H9 (cell line): ENCODE data around the gene USH2A. TPM values are rescaled to one million over a fixed set of nuclear protein-coding genes. Genes with fewer than 3 reads are reported as not detected.

Experiments used
- DNase-seq: peaks from one replicate; pipeline ENCODE4 v3.0.0-alpha.2; 2017
- H2AFZ ChIP-seq: one replicate; pipeline ENCODE4 v1.6.1; 2013; ENCODE audit warnings: mild to moderate bottlenecking, low read length, control low read depth, moderate library complexity
- H2AK5ac ChIP-seq: 2 replicates; pipeline ENCODE4 v1.6.1; 2013; ENCODE audit warnings: low read length, control low read depth, mixed read lengths; ENCODE audit not compliant: insufficient read length
- H2BK120ac ChIP-seq: one replicate; pipeline ENCODE4 v1.6.1; 2013; ENCODE audit warnings: low read depth, mild to moderate bottlenecking, low read length, control low read depth, inconsistent platforms; ENCODE audit not compliant: poor library complexity, severe bottlenecking
- H2BK12ac ChIP-seq: 2 replicates; pipeline ENCODE4 v1.6.1; 2013; ENCODE audit warnings: low read length, control low read depth, mixed read lengths, low read depth; ENCODE audit not compliant: insufficient read length
- H2BK15ac ChIP-seq: 2 replicates; pipeline ENCODE4 v1.6.1; 2013; ENCODE audit warnings: low read depth, low read length, control low read depth
- H2BK20ac ChIP-seq: one replicate; pipeline ENCODE4 v1.6.1; 2013; ENCODE audit warnings: low read depth, mild to moderate bottlenecking, low read length, control low read depth, inconsistent platforms; ENCODE audit not compliant: poor library complexity, severe bottlenecking
- H2BK5ac ChIP-seq: 2 replicates; pipeline ENCODE4 v1.6.1; 2013; ENCODE audit warnings: low read length, control low read depth, mixed read lengths; ENCODE audit not compliant: insufficient read length
- H3K14ac ChIP-seq: 2 replicates; pipeline ENCODE4 v1.6.1; 2013; ENCODE audit warnings: low read length, control low read depth; ENCODE audit not compliant: insufficient read depth
- H3K18ac ChIP-seq: 2 replicates; pipeline ENCODE4 v1.6.1; 2013; ENCODE audit warnings: low read depth, mild to moderate bottlenecking, mixed read lengths, low read length, control low read depth; ENCODE audit not compliant: insufficient read length
- H3K23ac ChIP-seq: 2 replicates; pipeline ENCODE4 v1.6.1; 2013; ENCODE audit warnings: low read length, control low read depth, mixed read lengths, low read depth; ENCODE audit not compliant: insufficient read length
- H3K23me2 ChIP-seq: 2 replicates; pipeline ENCODE4 v1.6.1; 2013; ENCODE audit warnings: low read depth, mild to moderate bottlenecking, mixed read lengths, low read length, control low read depth; ENCODE audit not compliant: insufficient read length, poor library complexity, severe bottlenecking
- H3K27ac ChIP-seq: 2 replicates; pipeline ENCODE4 v1.5.1; 2013; ENCODE audit warnings: low read length, control low read depth, mixed read lengths, low read depth; ENCODE audit not compliant: insufficient read length
- H3K27me3 ChIP-seq: 2 replicates; pipeline ENCODE4 v1.6.1; 2013; ENCODE audit warnings: low read length, control low read depth, inconsistent platforms; ENCODE audit not compliant: insufficient read depth
- H3K4ac ChIP-seq: 2 replicates; pipeline ENCODE4 v1.6.1; 2013; ENCODE audit warnings: low read depth, mild to moderate bottlenecking, control low read depth, inconsistent platforms, low read length, moderate library complexity
- H3K4me1 ChIP-seq: 2 replicates; pipeline ENCODE4 v1.6.1; 2013; ENCODE audit warnings: low read length, control low read depth, inconsistent platforms; ENCODE audit not compliant: insufficient read depth
- H3K4me2 ChIP-seq: 2 replicates; pipeline ENCODE4 v1.6.1; 2013; ENCODE audit warnings: low read length, control low read depth, mixed read lengths; ENCODE audit not compliant: insufficient read length, insufficient read depth
- H3K56ac ChIP-seq: 2 replicates; pipeline ENCODE4 v1.6.1; 2013; ENCODE audit warnings: low read depth, mild to moderate bottlenecking, mixed read lengths, low read length, control low read depth; ENCODE audit not compliant: insufficient read length
- H3K79me1 ChIP-seq: 2 replicates; pipeline ENCODE4 v1.6.1; 2013; ENCODE audit warnings: low read depth, mild to moderate bottlenecking, moderate library complexity, low read length, control low read depth, inconsistent platforms; ENCODE audit not compliant: insufficient read depth, poor library complexity, severe bottlenecking
- H3K79me2 ChIP-seq: 2 replicates; pipeline ENCODE4 v1.6.1; 2013; ENCODE audit warnings: low read length, control low read depth, inconsistent platforms; ENCODE audit not compliant: insufficient read depth
- H3K9ac ChIP-seq: 2 replicates; pipeline ENCODE4 v1.6.1; 2013; ENCODE audit warnings: low read length, control low read depth, mixed read lengths; ENCODE audit not compliant: insufficient read length; ENCODE audit errors: extremely low read depth
- H3K9me3 ChIP-seq: one replicate; pipeline ENCODE4 v1.6.1; 2013; ENCODE audit warnings: low read depth, low read length, inconsistent platforms; ENCODE audit not compliant: control insufficient read depth
- H3T11ph ChIP-seq: one replicate; pipeline ENCODE4 v1.6.1; 2013; ENCODE audit warnings: mild to moderate bottlenecking, low read length, control low read depth, inconsistent platforms
- H4K20me1 ChIP-seq: one replicate; pipeline ENCODE4 v1.6.1; 2013; ENCODE audit not compliant: control insufficient read depth, insufficient read length, insufficient read depth
- H4K5ac ChIP-seq: 2 replicates; pipeline ENCODE4 v1.6.1; 2013; ENCODE audit warnings: low read depth, mild to moderate bottlenecking, mixed read lengths, low read length, control low read depth; ENCODE audit not compliant: insufficient read length
- H4K8ac ChIP-seq: replicated peaks from 2 replicates; pipeline ENCODE4 v1.6.1; 2013; ENCODE audit warnings: low read length, control low read depth, mixed read lengths, low read depth; ENCODE audit not compliant: insufficient read length
- H4K91ac ChIP-seq: 2 replicates; pipeline ENCODE4 v1.6.1; 2013; ENCODE audit warnings: low read depth, mild to moderate bottlenecking, moderate library complexity, mixed read lengths, low read length, control low read depth; ENCODE audit not compliant: insufficient read length
- H3K27ac Mint-ChIP-seq, 3 experiments: 2 replicates in 2 of 3; 3 replicates in 1 of 3; pipeline ENCODE4 v1.8.0; 2020 to 2021; ENCODE audit warnings: mixed read lengths in 3 of 3, mild to moderate bottlenecking in 1 of 3, moderate library complexity in 1 of 3
- H3K27me3 Mint-ChIP-seq: 2 replicates; pipeline ENCODE4 v1.8.0; 2021; ENCODE audit warnings: low read depth, mild to moderate bottlenecking, moderate library complexity, mixed read lengths
- H3K36me3 Mint-ChIP-seq, 3 experiments: 2 replicates in 2 of 3; 3 replicates in 1 of 3; pipeline ENCODE4 v1.8.0; 2020 to 2021; ENCODE audit warnings: low read depth in 3 of 3, mixed read lengths in 3 of 3; ENCODE audit not compliant: insufficient read depth in 1 of 3
- H3K4me1 Mint-ChIP-seq, 2 experiments: 2 replicates each; pipeline ENCODE4 v1.8.0; 2020; ENCODE audit warnings: mixed read lengths in 2 of 2
- H3K4me3 Mint-ChIP-seq, 2 experiments: 2 replicates in 1 of 2; 3 replicates in 1 of 2; pipeline ENCODE4 v1.8.0; 2020 to 2021; ENCODE audit warnings: mild to moderate bottlenecking in 2 of 2, mixed read lengths in 2 of 2, moderate library complexity in 1 of 2
- H3K9me3 Mint-ChIP-seq, 2 experiments: 2 replicates in 1 of 2; 3 replicates in 1 of 2; pipeline ENCODE4 v1.8.0; 2020; ENCODE audit warnings: mild to moderate bottlenecking in 2 of 2, mixed read lengths in 2 of 2, moderate library complexity in 1 of 2
- CTCF ChIP-seq: fragments of 200-600 bp; sonication (generic); conservative IDR thresholded peaks from 3 replicates; pipeline ENCODE4 v1.8.0; 2021; ENCODE audit warnings: antibody characterized with exemption, mild to moderate bottlenecking
- WGBS: extraction: QIAGEN DNeasy Blood & Tissue Kit; methylation state at CpG from one replicate; pipeline ENCODE4 v1.1.7; 2013; ENCODE audit warnings: missing lambda C conversion rate, low lambda C conversion rate, mixed read lengths; ENCODE audit not compliant: insufficient read length; ENCODE audit errors: extremely low coverage; 5-methylcytosine and 5-hydroxymethylcytosine counted together
- total RNA-seq: library from RNA; stranded (reverse); gene quantifications from 2 replicates; pipeline ENCODE4 v1.2.1, GENCODE V29; 2021

USH2A gene
- total RNA-seq, 1 experiment from 2014 or later, result 0.11 TPM

- no peaks in the 10 kb centered on the region for H3K27me3 ChIP-seq
- no peaks in the 10 kb centered on the region for H4K20me1 ChIP-seq
- H3K4me1 ChIP-seq, result no peaks in the 10 kb centered on the region
- H3K23ac ChIP-seq, result no peak overlapping the region
- no peak overlapping the region for H3K9ac ChIP-seq
- no peak for DNase-seq
- H2BK20ac ChIP-seq, result no peak overlapping the region
- no peak overlapping the region for H4K5ac ChIP-seq
- no peak overlapping the region for H3K18ac ChIP-seq
- H3K4me2 ChIP-seq, result no peak overlapping the region
- TF ChIP-seq CTCF, result no peak
- peaks cover 0 to 8% of the 10 kb centered on the region in 2 experiments; a peak in 3 of 5 replicates for H3K9me3 Mint-ChIP-seq
- H3K79me2 ChIP-seq, result no peaks in the 10 kb centered on the region
- H2AK5ac ChIP-seq, result no peak overlapping the region
- H3K27ac ChIP-seq, result no peak overlapping the region
- no peak overlapping the region for H3T11ph ChIP-seq
- H3K4me1 Mint-ChIP-seq, result no peaks in the 10 kb centered on the region
- H4K8ac ChIP-seq, result no peak overlapping the region
- H4K91ac ChIP-seq, result no peak overlapping the region
- no peaks in the 10 kb centered on the region for H3K23me2 ChIP-seq
- H3K14ac ChIP-seq, result no peak overlapping the region
- no peak overlapping the region for H2BK5ac ChIP-seq
- H3K27ac Mint-ChIP-seq, result no peak overlapping the region
- no peaks in the 10 kb centered on the region for H3K9me3 ChIP-seq
- H3K56ac ChIP-seq, result no peak overlapping the region
- no CpG with 5 or more reads among the region's 2 CpGs for WGBS
- H2BK15ac ChIP-seq, result no peak overlapping the region
- H2BK12ac ChIP-seq, result no peak overlapping the region
- H3K27me3 Mint-ChIP-seq, result no peaks in the 10 kb centered on the region
- no peak overlapping the region for H2BK120ac ChIP-seq
- peaks cover 0 to 4% (median 4%) of the 10 kb centered on the region in 3 experiments; a peak in 2 of 7 replicates for H3K36me3 Mint-ChIP-seq
- H3K79me1 ChIP-seq, result no peaks in the 10 kb centered on the region
- no peak overlapping the region for H3K4ac ChIP-seq
- no peak overlapping the region for H3K4me3 Mint-ChIP-seq
- H2AFZ ChIP-seq, result no peak overlapping the region
These were observed 91.2 kb downstream of the USH2A start for GRCh38 chr1:216332003-216332402.
